ENCODE data around the gene DHRS7C.
"Not testable (repeated sequence)": the region's sequence is repeated elsewhere in the genome, so short reads cannot be mapped to it uniquely, and the experiment has no call there.

Gene DHRS7C

GRCh38 chr17:9798724-9799123 lies 7.3 kb upstream of the DHRS7C start:
- no peak overlapping the region for H3K4me3 ChIP-seq (ENCODE audit: low read depth, low read length)
- no peak for TF ChIP-seq CTCF (IDR thresholded peaks at IDR 0.05; ENCODE audit: low read depth, low read length)

- no peak overlapping the region for H3K4me3 ChIP-seq (ENCODE audit: low read depth, low read length)
- no peak for TF ChIP-seq CTCF (IDR thresholded peaks at IDR 0.05; ENCODE audit: low read depth, low read length)
Observed at GRCh38 chr17:9798008-9798407, 6.6 kb upstream of the DHRS7C start.

GRCh38 chr17:9792181-9792840 lies 919 bp upstream of the DHRS7C start:
- H3K4me3 ChIP-seq (ENCODE audit: low read depth, low read length), result no peak overlapping the region
- no peak for TF ChIP-seq CTCF (IDR thresholded peaks at IDR 0.05; ENCODE audit: low read depth, low read length)

GRCh38 chr17:9790316-9790715 lies 1.1 kb downstream of the DHRS7C start:
- no peak for TF ChIP-seq CTCF (IDR thresholded peaks at IDR 0.05; ENCODE audit: low read depth, low read length)
- H3K4me3 ChIP-seq (ENCODE audit: low read depth, low read length), result no peak overlapping the region

GRCh38 chr17:9788601-9789000 lies 2.8 kb downstream of the DHRS7C start:
- no peak for TF ChIP-seq CTCF (IDR thresholded peaks at IDR 0.05; ENCODE audit: low read depth, low read length)
- no peak overlapping the region for H3K4me3 ChIP-seq (ENCODE audit: low read depth, low read length)

GRCh38 chr17:9784544-9784943 lies 6.8 kb downstream of the DHRS7C start:
- no peak for TF ChIP-seq CTCF (IDR thresholded peaks at IDR 0.05; ENCODE audit: low read depth, low read length)
- H3K4me3 ChIP-seq (ENCODE audit: low read depth, low read length), result no peak overlapping the region

GRCh38 chr17:9783465-9783864 lies 7.9 kb downstream of the DHRS7C start:
- H3K4me3 ChIP-seq (ENCODE audit: low read depth, low read length), result not testable (repeated sequence)

- H3K4me3 ChIP-seq (ENCODE audit: low read depth, low read length), result no peak overlapping the region
- no peak for TF ChIP-seq CTCF (IDR thresholded peaks at IDR 0.05; ENCODE audit: low read depth, low read length)
Observed at GRCh38 chr17:9783050-9783449, 8.3 kb downstream of the DHRS7C start.

Measured in WI38 (cell line).